Activated CD8-positive, alpha-beta memory T cell treated with anti-CD3 and anti-CD28 coated beads for 24 hours (primary cell): ENCODE results near the gene SLC26A1.
"Not testable (repeated sequence)": the region's sequence is repeated elsewhere in the genome, so short reads cannot be mapped to it uniquely, and the experiment has no call there.

Source experiments
- DNase-seq: peaks from one replicate; pipeline ENCODE4 v3.0.0-alpha.2; 2020

Gene SLC26A1

GRCh38 chr4:951594-952468 is 41.4 kb downstream of the SLC26A1 start:
- no peak for DNase-seq

- DNase-seq: no peak
These were observed 42.0 kb downstream of the SLC26A1 start for GRCh38 chr4:951186-951585.

GRCh38 chr4:950136-951020 is 42.8 kb downstream of the SLC26A1 start:
- no peak for DNase-seq

GRCh38 chr4:949656-950055 is 43.5 kb downstream of the SLC26A1 start:
- DNase-seq: no peak

GRCh38 chr4:948936-949300 is 44.3 kb downstream of the SLC26A1 start:
- no peak for DNase-seq

GRCh38 chr4:948101-948935 is 44.9 kb downstream of the SLC26A1 start:
- DNase-seq: no peak

GRCh38 chr4:947491-947971 is 45.7 kb downstream of the SLC26A1 start:
- DNase-seq: no peak

- no peak for DNase-seq
These were observed 46.4 kb downstream of the SLC26A1 start for GRCh38 chr4:946517-947471.

GRCh38 chr4:946103-946450 is 47.1 kb downstream of the SLC26A1 start:
- no peak for DNase-seq

- DNase-seq: no peak
These were observed 47.7 kb downstream of the SLC26A1 start for GRCh38 chr4:945274-946102.

- not testable (repeated sequence) for DNase-seq
These were observed 53.7 kb downstream of the SLC26A1 start for GRCh38 chr4:939508-939907.
